Left hindlimb (tissue), 1 donor: ENCODE results near the gene MYO5B.
A peak's percentile ranks its signal among the peaks of the same experiment; 100 is the strongest.

ENCODE experiments used
- DNase-seq: peaks from one replicate; pipeline ENCODE4 v3.0.0-alpha.2; 2018

MYO5B gene

GRCh38 chr18:49874238-49874637 is 320.7 kb downstream of the MYO5B start:
- no peak for DNase-seq

- DNase-seq, result no peak
Measured at GRCh38 chr18:49869354-49869753, 325.6 kb downstream of the MYO5B start.

GRCh38 chr18:49866680-49867079 is 328.3 kb downstream of the MYO5B start:
- DNase-seq, result no peak

GRCh38 chr18:49865401-49865800 is 329.5 kb downstream of the MYO5B start:
- no peak for DNase-seq

- DNase-seq, result no peak
Measured at GRCh38 chr18:49863769-49864621, 331.0 kb downstream of the MYO5B start.

- no peak for DNase-seq
Measured at GRCh38 chr18:49862656-49863385, 332.1 kb downstream of the MYO5B start.

- DNase-seq, result no peak
Measured at GRCh38 chr18:49861659-49862058, 333.3 kb downstream of the MYO5B start.

- no peak for DNase-seq
Measured at GRCh38 chr18:49859725-49860124, 335.2 kb downstream of the MYO5B start.

- no peak for DNase-seq
Measured at GRCh38 chr18:49859021-49859359, 336.0 kb downstream of the MYO5B start.

- peak; percentile 51 for DNase-seq
Measured at GRCh38 chr18:49858309-49859020, 336.5 kb downstream of the MYO5B start.

- no peak for DNase-seq
Measured at GRCh38 chr18:49857708-49858107, 337.2 kb downstream of the MYO5B start.

- no peak for DNase-seq
Measured at GRCh38 chr18:49856496-49856895, 338.5 kb downstream of the MYO5B start.

- no peak for DNase-seq
Measured at GRCh38 chr18:49855711-49856415, 339.1 kb downstream of the MYO5B start.

- no peak for DNase-seq
Measured at GRCh38 chr18:49854681-49855080, 340.3 kb downstream of the MYO5B start.

GRCh38 chr18:49853436-49853835 is 341.5 kb downstream of the MYO5B start:
- no peak for DNase-seq

- no peak for DNase-seq
Measured at GRCh38 chr18:49853011-49853410, 341.9 kb downstream of the MYO5B start.

GRCh38 chr18:49851624-49852023 is 343.3 kb downstream of the MYO5B start:
- no peak for DNase-seq

- DNase-seq, result no peak
Measured at GRCh38 chr18:49850636-49851035, 344.3 kb downstream of the MYO5B start.

- DNase-seq, result no peak
Measured at GRCh38 chr18:49849331-49850217, 345.4 kb downstream of the MYO5B start.

GRCh38 chr18:49848115-49848514 is 346.8 kb downstream of the MYO5B start:
- DNase-seq, result no peak

- DNase-seq, result no peak
Measured at GRCh38 chr18:49847524-49847923, 347.4 kb downstream of the MYO5B start.
